D721Med (cell line): ENCODE measurements around the gene CRYBG3.

Experiments used
- DNase-seq: peaks from one replicate; pipeline ENCODE4 v3.0.0; 2011; ENCODE audit warnings: low spot score; ENCODE audit not compliant: insufficient read length
- FAIRE-seq: peaks from 2 replicates; lab custom pipeline; 2011; peaks lifted over from hg19 to GRCh38; lab: Jason Lieb, UNC
- TF ChIP-seq, protein P1 (sequence below): IDR thresholded peaks from 2 replicates; pipeline ENCODE4 v1.5.1; 2012; ENCODE audit warnings: mild to moderate bottlenecking, control low read depth; ENCODE audit not compliant: insufficient read depth; ENCODE audit errors: missing control alignments

Gene CRYBG3

DNA sequence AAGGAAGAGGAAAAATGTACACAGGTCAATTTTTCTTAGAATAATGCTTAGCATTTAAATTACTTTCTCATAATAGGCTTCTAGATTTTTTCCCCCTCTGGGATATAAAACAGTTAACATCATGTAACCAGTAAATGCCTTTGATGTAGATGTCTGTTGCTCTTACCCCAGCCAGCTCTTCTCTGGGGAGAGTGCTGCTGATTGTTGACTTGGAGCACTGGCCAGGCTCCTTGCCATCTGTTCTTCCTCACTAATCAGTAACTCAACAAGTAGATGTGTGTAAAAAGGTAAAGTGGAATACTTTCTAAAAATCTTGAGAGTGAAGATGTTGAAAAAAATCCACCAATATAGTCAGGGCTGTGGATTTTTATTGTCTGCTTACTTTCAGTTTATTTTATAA is 108.2 kb downstream of the CRYBG3 start:
- DNase-seq (no peak), FAIRE-seq (no peak)
- TF ChIP-seq, protein P1, sequence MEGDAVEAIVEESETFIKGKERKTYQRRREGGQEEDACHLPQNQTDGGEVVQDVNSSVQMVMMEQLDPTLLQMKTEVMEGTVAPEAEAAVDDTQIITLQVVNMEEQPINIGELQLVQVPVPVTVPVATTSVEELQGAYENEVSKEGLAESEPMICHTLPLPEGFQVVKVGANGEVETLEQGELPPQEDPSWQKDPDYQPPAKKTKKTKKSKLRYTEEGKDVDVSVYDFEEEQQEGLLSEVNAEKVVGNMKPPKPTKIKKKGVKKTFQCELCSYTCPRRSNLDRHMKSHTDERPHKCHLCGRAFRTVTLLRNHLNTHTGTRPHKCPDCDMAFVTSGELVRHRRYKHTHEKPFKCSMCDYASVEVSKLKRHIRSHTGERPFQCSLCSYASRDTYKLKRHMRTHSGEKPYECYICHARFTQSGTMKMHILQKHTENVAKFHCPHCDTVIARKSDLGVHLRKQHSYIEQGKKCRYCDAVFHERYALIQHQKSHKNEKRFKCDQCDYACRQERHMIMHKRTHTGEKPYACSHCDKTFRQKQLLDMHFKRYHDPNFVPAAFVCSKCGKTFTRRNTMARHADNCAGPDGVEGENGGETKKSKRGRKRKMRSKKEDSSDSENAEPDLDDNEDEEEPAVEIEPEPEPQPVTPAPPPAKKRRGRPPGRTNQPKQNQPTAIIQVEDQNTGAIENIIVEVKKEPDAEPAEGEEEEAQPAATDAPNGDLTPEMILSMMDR: no peak

DNA sequence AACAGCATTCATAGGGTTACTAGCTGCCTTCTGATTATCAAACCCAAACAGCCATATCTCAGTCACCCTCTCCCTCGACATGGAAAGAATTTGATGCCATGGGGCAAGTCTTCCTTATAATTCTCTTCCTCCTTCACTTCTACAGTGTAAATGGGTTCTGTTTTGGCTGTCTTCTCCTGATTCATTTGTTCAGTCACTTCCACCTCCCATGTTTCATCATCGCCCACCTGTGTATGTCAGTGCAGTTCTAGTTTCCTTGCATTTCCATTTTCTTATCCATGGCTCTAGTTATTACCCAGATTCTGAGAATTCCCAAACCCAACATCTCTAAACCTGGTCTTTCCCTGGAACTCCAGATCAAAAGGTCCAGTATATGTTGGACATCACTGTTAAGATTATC is 109.4 kb downstream of the CRYBG3 start:
- TF ChIP-seq, protein P1: no peak
- DNase-seq: no peak
- FAIRE-seq: no peak

DNA sequence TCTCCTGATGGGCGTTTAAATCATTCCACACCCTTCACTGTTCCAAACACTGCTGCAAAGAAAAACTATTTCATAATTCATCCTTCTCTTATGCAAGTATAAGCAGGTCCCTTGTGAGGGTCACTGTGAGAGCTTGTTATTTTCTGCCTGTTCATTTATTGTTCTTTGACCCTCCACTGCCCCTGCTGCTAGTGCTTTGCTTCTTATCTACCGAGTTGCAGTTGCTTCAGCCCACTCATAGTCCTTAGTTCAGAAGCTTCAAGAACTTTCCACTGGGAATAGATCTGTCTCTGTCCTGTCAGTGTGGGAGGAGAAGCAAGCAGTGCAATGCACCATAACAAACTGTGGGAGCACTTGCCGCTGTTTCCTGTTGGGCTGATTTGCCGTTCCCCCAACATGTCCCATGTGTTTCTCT is 110.6 kb downstream of the CRYBG3 start:
- TF ChIP-seq, protein P1: no peak
- FAIRE-seq (no peak), DNase-seq (no peak)

DNA sequence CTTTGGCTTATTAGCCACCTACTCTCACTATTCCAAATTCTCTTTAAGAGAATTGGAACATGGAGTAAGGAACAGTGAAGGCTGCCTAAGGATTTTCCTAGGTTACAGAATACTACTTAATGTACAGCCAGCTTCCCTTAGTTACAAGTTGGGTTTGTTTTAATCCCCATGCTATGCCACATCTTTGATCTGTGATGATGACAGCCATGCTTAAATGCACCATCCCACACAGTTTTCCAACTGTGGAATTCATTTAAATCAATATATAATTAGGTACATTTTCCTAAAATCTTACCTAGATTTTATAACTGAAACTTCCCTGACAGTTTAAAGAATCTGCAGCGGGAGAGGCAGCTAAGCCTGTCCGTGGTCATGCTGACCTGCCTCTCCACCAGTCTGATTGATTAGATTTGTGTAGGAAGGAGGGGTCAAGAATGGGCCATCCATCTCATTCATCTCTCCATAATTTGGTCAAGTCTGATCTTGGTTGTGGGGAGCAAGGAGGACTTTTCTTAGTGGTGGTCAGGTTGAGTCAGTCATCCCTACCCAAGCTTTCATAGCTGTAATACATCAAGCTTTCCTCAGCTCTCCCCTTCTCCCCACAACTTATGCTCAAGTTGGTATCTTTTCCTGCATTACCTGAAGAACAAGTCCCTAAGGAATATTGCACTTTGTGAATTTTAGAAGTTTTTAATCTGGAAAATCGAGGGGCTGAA is 113.3 kb downstream of the CRYBG3 start:
- FAIRE-seq (no peak), DNase-seq (no peak)
- TF ChIP-seq, protein P1: no peak

DNA sequence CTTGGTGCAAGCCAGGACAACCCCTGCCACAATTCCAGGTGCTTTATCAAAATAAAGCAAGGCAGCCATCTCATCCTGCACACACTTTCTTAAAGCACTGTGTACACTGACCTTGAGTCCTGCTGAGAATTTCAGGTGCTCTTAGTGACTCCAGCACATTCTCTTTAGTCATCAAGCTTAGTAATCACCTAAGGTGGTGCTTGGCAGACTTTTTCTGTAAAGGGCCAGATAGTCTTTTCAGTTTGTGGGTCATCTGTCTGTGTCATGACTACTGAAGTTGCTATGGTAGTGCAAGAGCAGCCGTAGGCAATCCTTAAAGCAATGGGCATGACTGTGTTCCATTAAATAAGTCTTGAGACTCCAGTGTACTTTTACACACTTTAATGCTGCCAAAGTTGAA is 114.0 kb downstream of the CRYBG3 start:
- FAIRE-seq (no peak), DNase-seq (no peak)
- TF ChIP-seq, protein P1: no peak

DNA sequence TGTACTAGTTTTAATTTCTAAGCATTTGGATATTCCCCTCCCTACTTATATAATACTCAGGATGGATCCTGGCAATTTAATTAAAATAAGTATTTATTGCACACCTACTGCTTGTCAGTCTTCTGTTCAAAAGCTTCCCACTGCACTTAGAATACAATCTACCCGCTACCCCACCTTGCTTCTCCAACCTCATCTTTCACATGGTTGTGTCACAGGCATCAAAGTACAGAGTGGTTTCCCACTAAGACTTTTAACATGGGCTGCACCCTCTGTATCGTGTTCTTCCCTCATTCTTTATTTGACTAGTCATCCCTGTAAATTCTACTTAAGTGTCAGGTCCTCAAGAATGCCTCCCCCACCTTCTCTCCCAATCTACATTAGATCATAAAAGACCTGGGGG is 115.4 kb downstream of the CRYBG3 start:
- DNase-seq (no peak), FAIRE-seq (no peak)
- TF ChIP-seq, protein P1: no peak

DNA sequence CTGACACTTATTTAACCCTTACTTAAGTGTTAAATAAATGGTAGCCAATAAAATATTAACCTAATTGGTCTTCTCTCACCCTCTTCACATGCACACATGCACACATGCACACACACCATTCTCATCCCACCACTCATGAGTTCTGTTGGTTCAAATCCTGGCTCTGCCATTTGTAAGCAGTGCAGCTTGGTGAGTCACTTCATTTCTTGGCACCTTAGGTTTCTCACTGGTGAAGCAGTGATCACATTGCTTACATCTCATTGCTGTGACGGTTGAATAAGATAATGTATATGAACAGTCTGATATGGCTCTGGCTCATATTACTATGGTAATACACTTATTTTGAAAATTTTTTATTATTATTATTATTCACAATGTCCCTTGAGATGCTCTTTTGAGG is 116.6 kb downstream of the CRYBG3 start:
- DNase-seq: no peak
- FAIRE-seq: no peak
- TF ChIP-seq, protein P1: no peak
